Measurements from ENCODE around the gene CCNT1. TPM values are rescaled to one million over a fixed set of nuclear protein-coding genes. Genes with fewer than 3 reads are reported as not detected.
"Not testable (repeated sequence)": the region's sequence is repeated elsewhere in the genome, so short reads cannot be mapped to it uniquely, and the experiment has no call there.

Gene CCNT1
- total RNA-seq, 8 experiments from 2014 or later, result 29.5 to 58.5 (median 37.2) TPM

GRCh38 chr12:48720171-48720570, 3.7 kb upstream of the CCNT1 start:
- H3K4me3 ChIP-seq; ATAC-seq (replicated peaks in 6 of 8); H3K4me1 ChIP-seq (replicated peaks in 1 of 2); in situ Hi-C loops (cut with MboI; ENCODE audit: low pct_unique_long_range_greater_than_20kb in 2 of 9, low sequenced_read_pairs in 9 of 9, unreplicated experiment in 9 of 9); H3K27ac ChIP-seq: not testable (repeated sequence)
- 13 to 86% (median 39%) methylated on average over 1 to 2 of the region's 2 CpGs; no CpG with 5 or more reads in 2 of the 10 experiments for WGBS, 10 experiments

DNA sequence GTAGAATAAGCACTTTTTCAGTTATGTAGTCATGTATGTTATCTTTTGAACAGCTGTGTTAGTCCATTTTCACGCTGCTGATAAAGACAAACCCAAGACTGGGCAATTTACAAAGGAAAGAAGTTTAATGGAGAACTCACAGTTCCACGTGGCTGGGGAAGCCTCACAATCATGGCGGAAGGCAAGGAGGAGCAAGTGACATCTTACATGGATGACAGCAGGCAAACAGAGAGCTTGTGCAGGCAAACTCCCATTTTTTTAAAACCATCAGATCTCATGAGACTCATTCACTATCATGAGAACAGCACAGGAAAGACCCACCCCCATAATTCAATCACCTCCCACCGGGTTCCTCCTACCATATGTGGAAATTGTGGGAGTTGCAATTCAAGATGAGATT, 2.5 kb upstream of the CCNT1 start:
- in situ Hi-C loops (cut with MboI; ENCODE audit: low pct_unique_long_range_greater_than_20kb in 2 of 9, low sequenced_read_pairs in 9 of 9, unreplicated experiment in 9 of 9); H3K4me3 ChIP-seq; ATAC-seq (replicated peaks in 6 of 8); H3K27ac ChIP-seq: not testable (repeated sequence)
- H3K4me1 ChIP-seq (replicated peaks in 1 of 2), result peaks cover 13 to 17% of the 10 kb centered on the region in 2 donors
- WGBS, 10 experiments, result 63 to 100% (median 87%) methylated on average over 1 to 4 of the region's 4 CpGs; no CpG with 5 or more reads in 3 of the 10 experiments

- peak overlapping the region; percentile 85 to 93 for H3K27ac ChIP-seq
- 0 to 69% (median 21%) methylated on average over 2 to 19 of the region's 21 CpGs; no CpG with 5 or more reads in 1 of the 10 experiments for WGBS, 10 experiments
- no peak for ATAC-seq (replicated peaks in 6 of 8)
- peaks cover 13 to 20% of the 10 kb centered on the region in 2 donors for H3K4me1 ChIP-seq (replicated peaks in 1 of 2)
- in situ Hi-C loops (cut with MboI; ENCODE audit: low pct_unique_long_range_greater_than_20kb in 2 of 9, low sequenced_read_pairs in 9 of 9, unreplicated experiment in 9 of 9), result no loop called here
- peak overlapping the region; percentile 52 to 91 (median 79) for H3K4me3 ChIP-seq
Measured at GRCh38 chr12:48717252-48717695, 767 bp upstream of the CCNT1 start.

GRCh38 chr12:48716168-48716492, 377 bp downstream of the CCNT1 start:
- Histone ChIP-seq H3K4me1 (replicated peaks in 1 of 2) (peaks cover 13 to 20% of the 10 kb centered on the region in 2 donors), H3K4me3 (peak overlapping the region; percentile 52 to 91 (median 79)), H3K27ac (peak overlapping the region; percentile 89 to 96)
- ATAC-seq (replicated peaks in 6 of 8), result peak in 3 of 8 experiments; percentile 21 to 44 (median 25)
- in situ Hi-C loops (cut with MboI; ENCODE audit: low pct_unique_long_range_greater_than_20kb in 2 of 9, low sequenced_read_pairs in 9 of 9, unreplicated experiment in 9 of 9), result no loop called here
- 0 to 3% (median 0%) methylated on average over 1 to 12 of the region's 17 CpGs; no CpG with 5 or more reads in 2 of the 10 experiments for WGBS, 10 experiments

GRCh38 chr12:48712209-48712608, 4.3 kb downstream of the CCNT1 start:
- Histone ChIP-seq H3K27ac (no peak overlapping the region), H3K4me1 (replicated peaks in 1 of 2) (peaks cover 13 to 20% of the 10 kb centered on the region in 2 donors), H3K4me3 (no peak overlapping the region)
- in situ Hi-C loops (cut with MboI; ENCODE audit: low pct_unique_long_range_greater_than_20kb in 2 of 9, low sequenced_read_pairs in 9 of 9, unreplicated experiment in 9 of 9), result no loop called here
- whole genome bisulfite sequencing, 10 experiments, result 80 to 100% (median 100%) methylated on average over 1 to 6 of the region's 10 CpGs; no CpG with 5 or more reads in 2 of the 10 experiments
- ATAC-seq (replicated peaks in 6 of 8), result no peak

GRCh38 chr12:48698822-48699221, 17.7 kb downstream of the CCNT1 start:
- H3K4me1 ChIP-seq (replicated peaks in 1 of 2); H3K27ac ChIP-seq; ATAC-seq (replicated peaks in 6 of 8); H3K4me3 ChIP-seq; in situ Hi-C loops (cut with MboI; ENCODE audit: low pct_unique_long_range_greater_than_20kb in 2 of 9, low sequenced_read_pairs in 9 of 9, unreplicated experiment in 9 of 9): not testable (repeated sequence)
- WGBS, 10 experiments, result 100% methylated on average over 4 to 7 of the region's 7 CpGs; no CpG with 5 or more reads in 3 of the 10 experiments

DNA sequence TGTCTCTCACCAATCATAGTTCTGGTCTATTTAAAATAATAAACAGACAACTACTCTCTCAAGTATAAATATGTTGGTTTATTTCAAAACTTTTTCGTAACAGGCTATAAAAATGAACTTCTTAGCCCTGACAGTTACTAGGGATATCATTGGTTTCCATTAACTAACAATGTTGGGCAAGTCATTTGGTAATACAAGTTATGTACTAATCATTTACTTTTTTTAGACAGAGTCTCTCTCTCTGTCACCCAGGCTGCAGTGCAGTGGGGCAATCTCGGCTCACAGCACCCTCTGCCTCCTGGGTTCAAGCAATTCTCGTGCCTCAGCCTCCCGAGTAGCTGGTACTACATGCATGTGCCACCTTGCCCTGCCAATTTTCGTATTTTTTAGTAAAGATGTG, 19.9 kb downstream of the CCNT1 start:
- in situ Hi-C loops (cut with MboI; ENCODE audit: low pct_unique_long_range_greater_than_20kb in 2 of 9, low sequenced_read_pairs in 9 of 9, unreplicated experiment in 9 of 9), result no loop called here
- no peak for ATAC-seq (replicated peaks in 6 of 8)
- Histone ChIP-seq H3K4me3 (no peak overlapping the region), H3K4me1 (replicated peaks in 1 of 2) (no peaks in the 10 kb centered on the region), H3K27ac (no peak overlapping the region)
- WGBS, 10 experiments, result 71 to 100% (median 99%) methylated on average over 2 to 5 of the region's 5 CpGs

DNA sequence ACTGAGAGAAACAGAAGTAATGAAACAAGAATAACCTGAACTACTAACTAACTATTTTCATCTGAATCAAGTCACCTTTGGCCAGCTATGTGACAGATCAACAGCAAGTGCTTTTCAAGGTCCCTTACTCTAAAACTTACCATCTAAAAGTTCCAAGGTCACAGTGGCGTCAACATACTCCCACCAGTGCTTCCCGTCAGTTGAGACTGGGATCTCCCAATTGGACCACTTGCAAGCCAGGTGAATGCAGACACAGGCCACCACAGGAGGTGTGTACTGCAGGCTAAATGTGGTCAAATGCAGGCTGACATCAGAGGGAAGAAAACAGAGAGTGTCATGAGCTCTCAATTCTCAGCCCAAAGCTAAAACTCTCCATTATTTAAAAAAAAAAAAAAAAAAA, 20.6 kb downstream of the CCNT1 start:
- WGBS, 10 experiments, result 71 to 100% (median 92%) methylated on average over 1 to 2 of the region's 2 CpGs; no CpG with 5 or more reads in 6 of the 10 experiments
- H3K4me3 ChIP-seq, result no peak overlapping the region
- ATAC-seq (replicated peaks in 6 of 8), result no peak
- no peaks in the 10 kb centered on the region for H3K4me1 ChIP-seq (replicated peaks in 1 of 2)
- in situ Hi-C loops (cut with MboI; ENCODE audit: low pct_unique_long_range_greater_than_20kb in 2 of 9, low sequenced_read_pairs in 9 of 9, unreplicated experiment in 9 of 9), result no loop called here
- H3K27ac ChIP-seq, result no peak overlapping the region

- in situ Hi-C loops (cut with MboI; ENCODE audit: low pct_unique_long_range_greater_than_20kb in 2 of 9, low sequenced_read_pairs in 9 of 9, unreplicated experiment in 9 of 9), result no loop called here
- no peak overlapping the region for H3K4me3 ChIP-seq
- H3K27ac ChIP-seq, result no peak overlapping the region
- WGBS, 10 experiments, result 90 to 100% (median 98%) methylated on average over 1 to 6 of the region's 6 CpGs; no CpG with 5 or more reads in 1 of the 10 experiments
- H3K4me1 ChIP-seq (replicated peaks in 1 of 2), result no peaks in the 10 kb centered on the region
- no peak for ATAC-seq (replicated peaks in 6 of 8)
Measured at GRCh38 chr12:48694038-48694437, 22.5 kb downstream of the CCNT1 start.

DNA sequence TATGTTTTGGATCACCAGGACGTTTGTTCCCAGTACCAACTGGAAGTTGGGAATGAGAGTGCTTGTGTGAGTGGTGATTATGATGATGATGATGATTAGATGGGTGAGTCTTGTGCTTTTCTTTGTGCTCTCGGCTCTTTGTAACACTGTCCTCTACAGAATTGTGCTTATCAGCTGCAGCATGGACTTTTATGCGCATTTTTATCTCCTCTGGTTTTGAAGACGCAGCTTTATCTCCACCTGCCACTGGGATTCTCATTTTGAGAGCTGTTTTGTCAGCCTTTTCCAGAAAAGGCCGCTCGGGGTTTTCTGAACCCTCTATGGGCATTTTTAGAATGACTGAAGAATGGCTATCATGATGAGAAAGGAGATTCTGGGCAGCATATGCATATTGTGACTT, 22.9 kb downstream of the CCNT1 start:
- in situ Hi-C loops (cut with MboI; ENCODE audit: low pct_unique_long_range_greater_than_20kb in 2 of 9, low sequenced_read_pairs in 9 of 9, unreplicated experiment in 9 of 9), result no loop called here
- 75 to 100% (median 90%) methylated on average over 2 to 5 of the region's 6 CpGs; no CpG with 5 or more reads in 1 of the 10 experiments for WGBS, 10 experiments
- no peak overlapping the region for H3K4me3 ChIP-seq
- no peak overlapping the region for H3K27ac ChIP-seq
- H3K4me1 ChIP-seq (replicated peaks in 1 of 2), result no peaks in the 10 kb centered on the region
- no peak for ATAC-seq (replicated peaks in 6 of 8)

DNA sequence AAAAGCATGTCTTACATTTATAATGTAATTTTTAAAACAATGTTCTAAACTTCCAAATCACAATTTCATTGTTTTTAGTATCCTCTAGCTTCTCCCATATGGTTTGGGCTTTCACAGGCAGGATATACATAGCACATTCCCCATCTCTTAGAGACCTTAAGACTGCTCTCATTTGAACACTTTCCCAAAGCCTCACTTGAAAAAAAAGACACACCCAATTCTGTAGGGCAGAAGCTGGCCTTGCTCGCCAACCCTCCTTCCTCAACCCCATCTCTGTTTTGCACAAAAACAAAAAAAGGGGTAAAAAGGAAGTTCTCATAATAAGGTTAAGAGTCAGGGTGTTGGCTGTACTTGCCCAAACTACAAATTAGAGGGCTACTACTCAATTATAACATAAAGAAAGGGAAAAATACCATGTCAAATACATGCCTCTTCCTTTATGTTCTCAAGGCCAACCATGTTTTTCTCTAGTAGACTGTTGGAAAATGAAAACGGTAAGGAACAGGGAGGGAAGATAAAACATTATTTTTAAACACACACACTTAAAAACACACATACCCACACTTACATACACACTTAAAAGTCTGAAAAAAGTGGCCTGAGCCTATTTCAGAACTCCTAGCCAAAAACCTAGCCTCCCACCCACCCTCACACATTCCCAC, 24.6 kb downstream of the CCNT1 start:
- H3K27ac ChIP-seq, result no peak overlapping the region
- no peak overlapping the region for H3K4me3 ChIP-seq
- no peak for ATAC-seq (replicated peaks in 6 of 8)
- WGBS, 10 experiments, result 55 to 100% (median 92%) methylated on average over 1 to 2 of the region's 2 CpGs; no CpG with 5 or more reads in 3 of the 10 experiments
- no peaks in the 10 kb centered on the region for H3K4me1 ChIP-seq (replicated peaks in 1 of 2)
- in situ Hi-C loops (cut with MboI; ENCODE audit: low pct_unique_long_range_greater_than_20kb in 2 of 9, low sequenced_read_pairs in 9 of 9, unreplicated experiment in 9 of 9), result no loop called here

DNA sequence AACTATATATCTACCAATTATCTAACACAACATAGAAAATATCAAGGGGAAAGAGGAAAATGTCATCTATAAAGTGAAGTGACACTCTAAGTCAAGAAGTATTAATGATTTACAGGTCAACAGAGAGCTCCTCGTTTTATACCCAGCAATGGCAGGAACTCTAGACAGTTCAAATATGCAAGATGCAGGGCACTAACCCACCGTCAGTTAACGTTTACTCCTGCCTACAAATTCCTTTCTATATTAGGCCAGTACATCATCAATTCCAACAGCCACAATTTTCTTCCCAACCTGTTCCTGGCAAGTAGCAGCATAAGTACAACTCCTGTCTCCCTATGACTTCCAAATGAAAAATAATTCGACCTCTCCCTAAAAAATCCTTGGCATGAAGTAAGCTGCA, 25.5 kb downstream of the CCNT1 start:
- Histone ChIP-seq H3K27ac (no peak overlapping the region), H3K4me3 (no peak overlapping the region), H3K4me1 (replicated peaks in 1 of 2) (no peaks in the 10 kb centered on the region)
- 58 to 93% (median 78%) methylated on average over 2 to 4 of the region's 4 CpGs; no CpG with 5 or more reads in 1 of the 10 experiments for WGBS, 10 experiments
- in situ Hi-C loops (cut with MboI; ENCODE audit: low pct_unique_long_range_greater_than_20kb in 2 of 9, low sequenced_read_pairs in 9 of 9, unreplicated experiment in 9 of 9), result no loop called here
- ATAC-seq (replicated peaks in 6 of 8), result no peak

- in situ Hi-C loops (cut with MboI; ENCODE audit: low pct_unique_long_range_greater_than_20kb in 2 of 9, low sequenced_read_pairs in 9 of 9, unreplicated experiment in 9 of 9), result no loop called here
- Histone ChIP-seq H3K27ac (no peak overlapping the region), H3K4me3 (no peak overlapping the region), H3K4me1 (replicated peaks in 1 of 2) (no peaks in the 10 kb centered on the region)
- no peak for ATAC-seq (replicated peaks in 6 of 8)
- WGBS, 10 experiments, result 65 to 100% (median 76%) methylated on average over 1 to 4 of the region's 4 CpGs; no CpG with 5 or more reads in 2 of the 10 experiments
Measured at GRCh38 chr12:48690436-48690835, 26.1 kb downstream of the CCNT1 start.

DNA sequence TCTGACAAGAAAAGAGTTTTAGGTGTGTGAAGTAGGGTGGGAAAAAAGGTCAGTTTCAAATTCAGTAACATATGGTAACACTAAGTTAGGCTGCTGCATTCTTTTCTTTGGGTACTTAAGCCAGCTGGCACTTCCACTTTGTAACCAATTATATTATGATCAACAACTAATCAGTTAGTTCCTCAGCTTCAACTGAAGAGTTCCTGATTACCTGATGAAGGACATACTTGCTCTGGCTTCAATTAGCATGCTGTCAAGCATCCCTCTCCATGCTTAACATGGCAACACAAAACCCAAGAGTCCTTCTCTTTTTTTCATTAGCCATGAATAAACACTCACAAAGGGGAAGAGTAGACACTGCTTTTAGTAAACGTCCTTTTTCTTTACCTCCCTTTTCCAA, 27.7 kb downstream of the CCNT1 start:
- ATAC-seq (replicated peaks in 6 of 8), result no peak
- no peaks in the 10 kb centered on the region for H3K4me1 ChIP-seq (replicated peaks in 1 of 2)
- H3K27ac ChIP-seq, result no peak overlapping the region
- H3K4me3 ChIP-seq, result no peak overlapping the region
- WGBS, 10 experiments, result 0 to 85% (median 67%) methylated on average over 1 of the region's 1 CpG
- in situ Hi-C loops (cut with MboI; ENCODE audit: low pct_unique_long_range_greater_than_20kb in 2 of 9, low sequenced_read_pairs in 9 of 9, unreplicated experiment in 9 of 9), result no loop called here

Measured in motor neuron (in vitro differentiated cells).